Measurements from ENCODE around the gene GINS1.

GINS1 gene

DNA sequence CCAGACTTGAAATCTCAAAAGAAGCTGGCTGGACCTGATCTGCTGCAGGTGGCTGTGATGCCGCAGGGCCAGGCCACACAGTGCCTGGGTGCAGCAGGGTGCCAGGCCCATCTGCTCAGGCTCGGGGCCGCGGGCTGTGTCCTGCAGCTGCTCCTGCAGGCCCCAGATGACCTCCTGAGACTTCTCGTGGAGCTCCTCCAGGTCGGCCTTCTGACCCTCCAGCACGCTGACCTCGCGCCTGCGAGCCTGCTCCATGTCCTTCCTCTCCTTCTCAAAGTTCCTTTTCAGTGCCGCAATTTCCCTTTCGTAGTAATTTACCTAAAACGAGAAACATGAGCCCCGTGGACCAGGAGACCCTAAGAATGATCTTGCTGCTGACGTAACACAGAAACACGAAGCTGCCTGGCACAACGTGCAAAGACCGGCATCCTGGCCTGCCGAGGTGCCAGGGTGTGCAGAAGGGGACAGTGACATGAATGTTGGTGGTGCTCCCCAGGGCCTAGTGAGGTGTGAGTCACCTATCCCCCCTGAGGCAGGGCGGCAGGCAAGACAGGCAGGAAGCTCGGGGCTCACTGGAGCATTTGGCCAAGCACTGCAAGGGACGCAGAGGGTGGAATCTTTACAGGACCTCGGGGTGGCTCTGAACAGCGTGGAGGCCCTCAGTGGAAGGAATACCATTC lies 71.6 kb downstream of the GINS1 start:
- DNase-seq: no peak

GRCh38 chr20:25479638-25480037 lies 72.2 kb downstream of the GINS1 start:
- DNase-seq: no peak

DNA sequence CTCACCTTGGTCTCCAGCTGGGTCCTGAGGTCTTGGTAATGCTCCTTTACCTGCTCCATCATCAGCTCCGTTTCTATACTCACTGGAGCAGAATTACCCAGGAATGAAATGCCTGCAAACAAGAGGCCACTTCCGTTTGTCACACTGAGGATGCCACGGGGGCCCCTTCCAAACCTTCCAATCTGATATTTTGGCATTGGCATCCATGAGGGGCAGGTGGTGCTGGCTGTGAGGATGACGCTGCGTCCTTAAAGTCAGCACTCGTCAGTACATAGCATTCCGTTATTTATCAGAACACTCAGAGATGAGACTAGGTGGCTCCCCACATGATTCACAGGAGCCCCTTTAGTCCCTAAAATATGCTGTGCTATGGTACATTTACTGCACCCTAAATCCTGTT lies 72.7 kb downstream of the GINS1 start:
- DNase-seq: no peak

GRCh38 chr20:25480797-25481196 lies 73.3 kb downstream of the GINS1 start:
- no peak for DNase-seq

DNA sequence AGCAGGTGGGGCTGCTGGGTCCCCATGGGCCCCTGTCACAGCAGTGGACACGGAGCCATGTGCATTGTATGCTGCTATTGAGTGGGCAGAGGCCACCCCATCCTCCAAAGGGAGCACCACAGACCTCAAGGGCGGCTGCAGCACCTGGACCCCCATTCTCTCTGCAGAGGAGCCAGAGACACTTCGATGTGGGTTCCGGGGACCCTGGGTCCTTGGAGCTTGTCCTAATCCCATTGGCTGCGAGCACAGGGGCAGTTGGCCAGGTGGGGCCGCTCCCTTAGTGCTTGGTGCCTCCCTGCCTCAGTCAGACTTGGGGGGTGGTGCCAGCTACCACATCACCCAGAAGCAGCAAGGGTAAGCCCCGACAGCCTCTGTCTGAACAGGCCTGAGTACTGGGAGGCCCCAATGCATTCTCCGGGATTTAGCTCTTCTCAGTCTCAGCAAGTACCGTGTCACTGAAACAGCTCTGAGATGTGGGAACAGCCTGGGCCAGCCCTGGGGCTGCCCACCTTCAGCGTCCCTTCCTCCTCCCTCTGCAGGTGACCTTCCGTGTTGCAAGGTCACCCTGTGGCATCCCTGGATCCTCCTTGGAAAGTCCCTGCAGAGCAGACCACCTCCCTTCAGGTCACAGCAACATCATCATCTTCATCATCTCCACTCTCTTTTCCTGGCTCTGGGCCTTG lies 73.9 kb downstream of the GINS1 start:
- no peak for DNase-seq

DNA sequence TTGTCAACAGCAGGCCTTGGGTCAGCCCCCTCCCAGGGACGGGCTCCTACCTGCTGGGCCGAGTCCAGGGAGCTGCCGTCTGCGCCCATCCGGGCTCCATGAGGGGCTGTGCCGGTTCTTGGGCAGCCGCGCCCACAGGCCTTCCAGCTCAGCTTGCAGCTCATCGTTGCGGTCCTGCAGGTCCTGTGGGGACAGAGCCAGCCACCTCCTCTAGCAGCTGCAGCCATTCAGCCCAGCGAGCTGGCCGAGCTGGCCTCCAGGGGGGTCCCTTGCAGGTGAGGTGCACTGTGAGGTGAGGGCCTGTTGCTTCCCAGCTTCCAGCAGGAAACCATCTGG lies 74.4 kb downstream of the GINS1 start:
- DNase-seq: no peak

DNA sequence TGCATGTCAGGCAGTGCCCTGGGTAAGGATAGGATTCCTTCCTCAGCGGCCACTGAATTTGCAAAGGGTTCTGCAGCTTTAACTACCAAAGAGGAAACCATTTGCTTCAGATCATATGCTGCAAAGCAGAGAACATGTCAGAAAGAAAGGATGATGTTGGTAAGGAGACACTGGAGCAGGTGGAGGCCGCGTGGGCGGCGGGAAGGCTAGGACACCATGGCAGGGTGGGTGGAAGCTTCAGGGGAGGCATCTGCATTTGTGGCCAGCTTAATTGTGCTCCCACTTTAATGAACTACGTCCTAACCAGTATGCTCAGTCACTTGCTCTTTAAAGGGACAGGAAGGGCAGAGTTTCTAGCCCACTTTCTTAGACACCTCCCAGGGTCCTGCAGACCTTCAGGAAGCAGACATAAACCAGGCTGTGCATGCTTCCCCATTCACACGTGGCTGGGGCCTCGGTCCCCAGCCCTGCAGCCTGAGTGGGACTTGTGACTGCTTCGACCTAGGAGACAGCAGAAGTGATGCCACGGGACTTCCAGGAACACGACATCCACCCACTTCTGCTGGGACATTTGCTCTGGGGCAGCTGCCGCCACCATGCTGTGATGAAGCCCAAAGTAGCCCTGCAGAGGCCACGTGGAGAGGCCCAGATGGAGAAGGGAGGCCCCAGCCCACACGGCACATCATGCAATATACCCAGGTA lies 76.1 kb downstream of the GINS1 start:
- DNase-seq: no peak

DNA sequence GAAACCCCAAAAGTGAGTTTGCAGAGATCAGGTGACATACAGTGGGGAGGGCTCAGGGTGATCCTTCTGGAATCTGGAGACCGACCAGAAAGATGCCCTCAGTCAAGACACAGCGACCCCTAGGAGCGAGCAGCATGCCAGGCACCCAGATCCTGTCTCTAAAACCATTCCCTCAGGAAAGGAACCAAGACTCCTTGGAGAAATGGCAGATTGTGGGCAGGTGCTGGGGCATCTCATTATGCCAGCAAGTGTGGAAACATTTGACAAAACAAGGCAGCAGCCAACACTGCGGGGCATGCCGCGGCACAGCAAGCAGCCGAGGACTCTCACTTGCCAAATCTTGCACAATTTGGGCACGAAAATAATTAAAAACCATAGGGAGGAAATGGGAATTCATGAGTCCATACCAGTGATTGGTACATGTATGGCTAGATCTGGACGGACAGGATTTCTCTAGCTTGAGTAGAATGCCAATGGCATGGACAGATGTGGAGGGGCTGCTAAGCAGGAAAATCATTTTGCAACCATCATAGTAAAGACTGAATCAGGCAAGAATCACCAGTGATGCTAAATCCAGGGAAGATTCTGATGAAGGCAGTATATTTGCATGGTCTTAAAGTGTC lies 76.9 kb downstream of the GINS1 start:
- no peak for DNase-seq

DNA sequence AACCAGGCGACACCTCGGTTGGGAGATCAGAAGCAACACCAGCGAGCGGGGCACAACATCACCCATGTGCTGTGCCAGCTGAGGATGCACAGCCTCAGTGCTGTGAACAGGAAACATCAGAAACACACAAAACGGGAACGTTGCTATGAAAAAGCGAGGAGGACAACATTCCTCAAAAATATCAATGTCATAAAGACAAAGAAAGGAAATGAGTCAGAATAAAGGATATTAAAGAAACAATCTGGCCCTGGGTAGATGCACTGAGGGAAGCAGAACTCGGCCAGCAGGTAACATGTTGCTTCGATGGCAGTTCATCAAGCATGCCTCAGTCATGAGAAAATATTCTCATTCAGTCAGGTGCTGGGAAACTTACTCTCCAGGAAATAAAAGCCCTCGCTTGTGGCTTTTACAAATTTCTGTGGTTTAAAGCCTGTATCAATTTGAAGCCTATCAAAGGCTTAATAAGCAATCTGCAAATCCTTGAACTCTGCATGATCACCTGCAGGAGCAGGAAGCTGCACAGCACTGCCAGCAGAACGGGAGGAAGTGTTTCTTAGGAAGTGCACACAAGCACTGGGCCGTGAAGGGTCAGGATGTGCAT lies 77.5 kb downstream of the GINS1 start:
- DNase-seq: no peak

GRCh38 chr20:25485872-25486271 lies 78.4 kb downstream of the GINS1 start:
- DNase-seq: no peak

DNA sequence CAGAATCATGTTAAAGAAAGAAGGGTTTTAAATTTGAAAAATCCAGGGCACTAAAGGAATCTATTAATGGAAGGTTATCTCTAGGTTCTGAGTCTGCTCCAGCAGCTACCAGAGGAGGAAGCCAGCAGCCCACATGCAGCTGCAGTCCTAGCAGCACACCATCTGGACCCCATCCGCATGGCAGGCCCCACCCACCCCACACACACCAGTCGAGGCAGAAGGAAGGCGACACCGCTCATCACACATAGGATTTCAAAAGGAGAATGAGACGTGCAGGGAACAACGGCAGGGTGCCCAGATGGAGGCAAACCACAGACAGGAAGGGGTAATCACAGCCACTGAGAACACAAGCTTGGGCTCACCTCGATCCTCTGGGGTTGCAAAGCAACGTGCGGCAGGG lies 78.9 kb downstream of the GINS1 start:
- DNase-seq: peak; percentile 70 to 89

- DNase-seq: no peak
Measured at GRCh38 chr20:25487306-25487705, 79.8 kb downstream of the GINS1 start.

DNA sequence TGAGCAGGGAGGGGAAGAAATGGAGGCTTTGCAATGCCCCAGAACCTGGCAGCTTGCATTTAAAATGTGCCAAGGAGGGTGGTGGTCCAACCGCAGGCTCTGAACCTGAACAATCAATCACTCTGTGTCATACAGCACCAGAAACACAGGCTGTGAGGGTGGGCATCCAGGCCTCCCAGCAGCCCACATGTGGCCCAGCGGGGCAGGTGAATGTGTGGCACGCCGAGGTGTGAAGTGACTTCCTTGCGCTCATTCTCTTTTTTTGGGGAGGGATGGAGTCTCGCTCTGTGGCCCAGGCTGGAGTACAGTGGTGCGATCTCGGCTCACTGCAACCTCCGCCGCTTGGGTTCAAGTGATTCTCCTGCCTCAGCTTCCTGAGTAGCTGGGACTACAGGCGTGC lies 80.5 kb downstream of the GINS1 start:
- no peak for DNase-seq

GRCh38 chr20:25489221-25489871 lies 81.9 kb downstream of the GINS1 start:
- no peak for DNase-seq

DNA sequence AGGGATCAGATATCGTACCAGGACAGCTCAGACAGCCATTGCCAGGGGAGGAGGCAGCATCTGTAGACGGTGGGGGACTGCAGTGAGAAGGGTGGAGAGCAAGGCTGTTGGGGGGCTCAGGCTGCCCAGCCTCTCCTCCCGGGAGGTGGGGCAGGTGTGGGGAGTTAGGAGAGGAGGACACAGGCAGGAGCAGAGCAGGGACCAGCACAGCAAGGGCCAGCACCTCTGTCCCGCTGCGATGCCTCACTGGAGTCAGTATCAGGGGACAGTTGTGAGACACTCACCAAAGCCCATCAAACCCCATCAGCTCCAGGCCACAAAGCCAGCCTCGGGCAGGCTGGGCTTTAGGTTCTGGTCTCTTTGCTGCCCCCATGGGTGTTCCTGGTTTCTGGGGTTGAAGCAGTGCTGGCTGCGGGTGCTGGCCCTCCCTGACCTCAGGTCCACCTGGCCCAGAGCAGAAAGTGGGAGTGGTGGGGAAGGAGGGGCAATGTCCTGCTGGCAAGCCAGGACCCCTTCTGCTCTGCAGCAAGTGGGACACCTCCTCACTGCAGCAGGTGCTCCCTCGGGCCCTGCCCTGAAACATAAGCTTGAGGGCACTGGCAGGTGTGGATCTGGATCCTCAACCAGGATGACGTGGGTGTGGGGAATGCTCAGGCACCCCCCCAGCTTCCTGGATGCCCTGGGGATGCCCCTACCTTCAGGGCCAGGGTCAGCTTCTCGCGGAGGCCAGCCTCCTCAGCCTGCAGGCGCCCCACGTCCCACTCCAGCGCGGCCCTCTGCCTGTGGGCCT lies 83.4 kb downstream of the GINS1 start:
- no peak for DNase-seq

DNA sequence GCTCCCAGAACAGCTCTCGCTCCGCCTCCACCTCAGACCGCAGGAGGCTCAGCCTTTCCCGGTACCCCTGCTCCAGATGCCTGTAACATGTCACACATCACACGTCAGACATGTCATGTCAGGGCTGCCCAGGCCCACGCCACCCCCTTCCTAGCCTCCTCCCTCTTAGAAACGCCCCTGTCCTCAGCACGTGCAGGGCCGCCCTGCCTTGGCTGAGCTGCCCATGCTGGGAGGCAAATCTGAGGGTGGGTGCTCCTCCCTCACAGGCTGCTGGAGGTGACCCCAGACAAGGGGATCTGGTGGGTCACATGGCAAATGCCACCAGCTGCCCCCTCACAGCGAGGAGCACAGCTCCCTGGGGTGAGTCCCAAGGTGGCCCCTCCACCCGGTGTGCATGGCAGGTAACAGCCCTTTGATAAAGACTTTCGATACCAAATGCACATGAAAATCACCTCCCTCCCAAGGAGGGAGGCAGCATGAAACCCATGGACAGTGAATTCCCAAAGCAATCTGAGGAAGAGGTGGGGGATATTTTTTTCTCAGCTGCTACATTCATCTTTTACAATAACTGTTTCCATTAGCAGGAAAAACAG lies 84.1 kb downstream of the GINS1 start:
- DNase-seq: no peak

GRCh38 chr20:25493137-25493536 lies 85.7 kb downstream of the GINS1 start:
- no peak for DNase-seq

DNA sequence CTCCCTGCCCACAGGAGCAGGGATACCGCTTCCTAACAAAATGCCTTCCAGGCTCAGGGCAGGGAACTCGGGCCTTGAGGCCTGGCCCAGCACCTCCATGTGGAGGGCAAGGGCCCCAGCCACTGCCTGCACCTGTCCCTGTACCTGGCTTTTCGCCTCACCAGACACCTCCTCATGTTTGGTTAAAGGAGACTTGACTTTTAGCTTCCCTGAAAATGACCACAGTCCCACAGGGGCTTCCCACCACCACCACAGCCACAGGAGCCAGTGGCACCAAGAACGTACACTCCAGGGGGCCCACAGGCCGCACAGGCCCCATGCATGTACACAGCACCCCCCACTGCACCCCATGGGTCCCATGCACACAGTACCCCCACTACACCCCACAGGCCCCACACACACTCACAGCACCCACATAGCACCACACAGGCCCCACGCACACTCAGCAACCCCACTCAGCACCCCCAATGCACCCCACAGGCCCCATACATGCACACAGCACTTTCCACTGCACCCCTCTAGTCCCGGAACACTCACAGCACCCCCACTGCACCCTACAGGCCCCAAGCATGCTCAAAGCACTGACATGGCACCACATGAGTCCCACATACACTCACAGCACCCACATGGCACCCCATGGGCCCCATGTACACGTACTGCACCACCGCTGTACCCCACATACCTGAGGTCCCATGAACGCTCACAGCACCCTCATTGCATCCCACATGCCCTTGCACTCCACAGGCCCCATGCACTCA lies 86.5 kb downstream of the GINS1 start:
- DNase-seq: no peak

DNA sequence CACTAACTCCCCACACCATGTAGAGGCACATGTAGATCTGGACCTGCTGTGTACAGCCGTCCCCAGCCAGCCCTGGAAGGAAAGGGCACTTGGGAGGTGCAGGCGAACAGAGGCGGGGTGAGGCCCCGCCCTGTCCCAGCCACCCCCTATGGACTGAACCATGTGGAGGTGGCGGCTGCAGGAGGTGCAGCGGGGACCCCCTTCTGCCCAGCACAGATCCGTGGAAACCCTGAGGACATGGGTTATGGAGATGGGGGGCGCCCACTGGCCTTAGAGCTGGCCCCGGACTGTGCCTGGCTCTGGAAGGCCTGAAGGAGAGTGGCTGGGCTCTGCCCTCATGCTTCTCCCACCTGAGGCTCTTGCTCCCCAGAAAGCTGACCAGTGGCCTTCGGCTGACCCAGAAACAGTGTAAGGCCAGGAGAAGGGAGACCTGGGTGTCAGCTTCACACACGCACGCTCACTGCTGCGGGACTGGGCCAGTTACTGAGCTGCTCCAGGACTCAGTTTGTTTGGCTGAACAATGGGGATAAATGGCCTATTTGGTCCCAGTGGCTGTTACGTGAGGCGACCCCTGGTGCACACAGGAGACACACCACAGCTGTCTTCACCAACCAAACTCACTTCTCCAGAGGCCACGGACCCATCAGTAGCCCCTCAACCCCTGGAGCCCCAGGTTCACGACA lies 87.2 kb downstream of the GINS1 start:
- DNase-seq: no peak

DNA sequence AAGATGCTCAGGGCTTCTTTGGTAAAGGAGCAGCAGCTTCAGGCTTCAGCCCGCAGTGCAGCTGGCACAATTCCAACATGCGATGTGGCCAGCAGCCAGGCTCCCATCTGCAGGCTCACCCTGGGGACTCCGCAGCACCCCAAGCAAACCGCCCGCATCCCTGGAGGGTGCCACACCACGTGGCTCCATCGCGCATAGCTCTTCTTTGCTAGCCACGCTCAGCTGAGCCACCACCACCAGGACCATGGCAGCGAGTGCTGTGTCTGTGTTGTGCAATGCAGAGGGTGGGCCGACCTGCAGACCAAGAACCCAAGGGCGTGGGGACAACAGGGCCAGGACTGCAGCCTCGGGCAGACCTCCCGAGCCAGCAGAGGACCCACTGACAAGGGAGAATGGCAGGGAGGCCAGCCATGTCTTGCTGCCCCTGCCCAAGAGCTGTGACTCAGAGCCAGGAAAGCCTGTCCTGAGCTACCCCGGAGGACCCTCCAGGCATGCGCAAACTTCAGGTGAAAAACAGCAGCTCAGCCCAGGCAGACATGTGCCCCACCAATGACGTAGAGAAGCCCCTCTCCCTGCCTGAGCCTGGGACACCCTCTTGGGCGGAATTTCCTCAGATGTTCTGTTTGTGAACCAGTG lies 87.8 kb downstream of the GINS1 start:
- no peak for DNase-seq
